Common myeloid progenitor, CD34-positive (primary cell): Measurements from ENCODE around the gene GTPBP6.
"Not testable (repeated sequence)": the region's sequence is repeated elsewhere in the genome, so short reads cannot be mapped to it uniquely, and the experiment has no call there.

Experiments
- CTCF ChIA-PET: fragments of 350-600 bp; sonication (Branson Sonifier 250); formaldehyde crosslinking; loops from one replicate; lab custom pipeline; 2021; ENCODE audit warnings: antibody characterized with exemption; lab: Charles Lee
- POLR2A ChIA-PET: fragments of 350-600 bp; sonication (Branson Sonifier 250); formaldehyde crosslinking; loops from one replicate; lab custom pipeline; 2021; ENCODE audit warnings: antibody characterized with exemption; lab: Charles Lee
- DNase-seq, 3 donors: peaks; one replicate each; pipeline versions ENCODE4 v3.0.0 to v3.0.0-alpha.2; 2013
- H3K27ac ChIP-seq, 2 experiments: 1 replicate in 1 of 2; 2 replicates in 1 of 2; pipeline ENCODE4 v1.7.0; 2013; ENCODE audit warnings: inconsistent platforms in 2 of 2, low read length in 2 of 2, mild to moderate bottlenecking in 2 of 2, low read depth in 1 of 2, moderate library complexity in 1 of 2; ENCODE audit not compliant: severe bottlenecking in 2 of 2, insufficient read depth in 1 of 2, poor library complexity in 1 of 2
- H3K27me3 ChIP-seq, 5 experiments: replicated peaks in 2 of 5; 1 replicate in 3 of 5; 2 replicates in 2 of 5; pipeline versions ENCODE4 v1.6.1 to v1.7.0; 2013; ENCODE audit warnings: low read length in 4 of 5, mild to moderate bottlenecking in 2 of 5, moderate library complexity in 2 of 5, inconsistent platforms in 1 of 5; ENCODE audit not compliant: insufficient read depth in 5 of 5, control insufficient read depth in 4 of 5
- H3K36me3 ChIP-seq, 4 experiments: 1 replicate in 2 of 4; 2 replicates in 2 of 4; pipeline versions ENCODE4 v1.6.1 to v1.7.0; 2013; ENCODE audit warnings: low read length in 3 of 4, control low read depth in 1 of 4, mild to moderate bottlenecking in 1 of 4; ENCODE audit not compliant: control insufficient read depth in 4 of 4, insufficient read depth in 4 of 4
- H3K4me1 ChIP-seq, 4 experiments: 1 replicate in 3 of 4; 2 replicates in 1 of 4; pipeline versions ENCODE4 v1.6.1 to v1.7.1; 2013; ENCODE audit warnings: low read length in 3 of 4, mild to moderate bottlenecking in 3 of 4, control low read depth in 1 of 4, inconsistent platforms in 1 of 4, moderate library complexity in 1 of 4; ENCODE audit not compliant: control insufficient read depth in 4 of 4, insufficient read depth in 4 of 4; ENCODE audit errors: control extremely low read depth in 1 of 4
- H3K4me3 ChIP-seq, 7 experiments: 1 replicate in 4 of 7; 2 replicates in 3 of 7; pipeline versions ENCODE4 v1.5.1 to v1.7.0; 2013; ENCODE audit warnings: mild to moderate bottlenecking in 7 of 7, low read length in 6 of 7, moderate library complexity in 6 of 7, inconsistent platforms in 2 of 7, low read depth in 2 of 7, control low read depth in 1 of 7; ENCODE audit not compliant: insufficient read depth in 4 of 7, control insufficient read depth in 1 of 7; ENCODE audit errors: extremely low read depth in 1 of 7
- H3K9me3 ChIP-seq, 5 experiments: 1 replicate in 4 of 5; 2 replicates in 1 of 5; pipeline versions ENCODE4 v1.6.1 to v1.7.1; 2013; ENCODE audit warnings: low read length in 4 of 5, mild to moderate bottlenecking in 2 of 5, inconsistent platforms in 1 of 5, low read depth in 1 of 5, moderate library complexity in 1 of 5; ENCODE audit not compliant: control insufficient read depth in 4 of 5, insufficient read depth in 2 of 5; ENCODE audit errors: control extremely low read depth in 1 of 5
- WGBS: methylation state at CpG from one replicate; pipeline ENCODE4 v1.1.5; 2013; ENCODE audit not compliant: insufficient coverage; 5-methylcytosine and 5-hydroxymethylcytosine counted together

The GTPBP6 gene

DNA sequence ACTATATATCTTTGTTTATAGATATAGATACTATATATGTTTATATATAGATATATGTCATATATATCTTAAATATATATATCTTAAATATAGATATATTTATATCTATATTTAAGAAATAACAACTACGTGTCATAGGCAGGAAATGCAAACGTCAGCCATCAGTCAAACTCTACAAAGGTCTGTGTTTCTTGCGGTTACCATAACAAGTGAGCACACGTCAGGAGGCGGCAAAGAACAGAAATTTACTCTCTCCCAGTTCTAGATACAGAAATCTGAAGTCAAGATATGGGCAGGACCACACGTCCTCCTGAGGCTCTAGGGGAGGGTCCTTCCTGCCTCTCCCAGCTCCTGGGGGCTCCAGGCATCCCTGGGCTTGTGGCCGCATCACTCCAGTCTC lies 30.9 kb downstream of the GTPBP6 start:
- no peaks in the 10 kb centered on the region for H3K27me3 ChIP-seq
- H3K4me3 ChIP-seq, result no peak overlapping the region
- no peak overlapping the region for H3K27ac ChIP-seq
- peaks cover 14 to 67% (median 48%) of the 10 kb centered on the region in 4 experiments for H3K36me3 ChIP-seq
- H3K4me1 ChIP-seq, result peaks cover 0 to 25% (median 4%) of the 10 kb centered on the region in 4 experiments
- POLR2A ChIA-PET, result no interaction called here
- WGBS, result 93% methylated on average over 6 of the region's 7 CpGs
- CTCF ChIA-PET, result no interaction called here
- DNase-seq, result no peak
- H3K9me3 ChIP-seq, result peaks cover 0 to 6% (median 0%) of the 10 kb centered on the region in 5 experiments

DNA sequence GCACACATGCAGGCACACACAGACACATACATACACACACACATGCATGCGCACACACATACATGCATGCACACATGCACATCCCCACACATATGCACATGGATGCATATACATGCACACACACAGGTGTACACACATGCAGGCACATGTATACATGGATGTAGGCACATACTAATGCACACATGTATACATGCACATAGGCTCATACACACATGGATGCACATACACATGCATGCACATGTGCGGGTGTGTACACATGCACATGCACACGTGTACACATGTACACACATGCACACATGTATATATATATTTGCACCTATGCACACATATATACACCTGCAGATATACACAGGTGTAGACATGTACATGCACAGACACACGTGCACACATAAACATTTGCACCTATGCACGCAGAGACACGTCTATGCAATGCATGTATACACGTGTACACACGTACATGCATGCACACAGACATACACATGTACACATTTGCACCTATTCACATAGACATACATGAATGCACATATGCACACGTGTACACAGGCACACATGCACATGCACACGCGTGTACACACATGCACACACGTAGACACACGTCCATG lies 33.4 kb downstream of the GTPBP6 start:
- Histone ChIP-seq H3K27ac (no peak overlapping the region), H3K4me1 (peaks cover 0 to 33% (median 12%) of the 10 kb centered on the region in 4 experiments), H3K27me3 (no peaks in the 10 kb centered on the region), H3K9me3 (no peaks in the 10 kb centered on the region), H3K4me3 (no peak overlapping the region), H3K36me3 (peaks cover 11 to 50% (median 34%) of the 10 kb centered on the region in 4 experiments)
- ChIA-PET POLR2A (no interaction called here), CTCF (no interaction called here)
- DNase-seq, result no peak
- WGBS, result 95% methylated on average over 13 of the region's 13 CpGs

DNA sequence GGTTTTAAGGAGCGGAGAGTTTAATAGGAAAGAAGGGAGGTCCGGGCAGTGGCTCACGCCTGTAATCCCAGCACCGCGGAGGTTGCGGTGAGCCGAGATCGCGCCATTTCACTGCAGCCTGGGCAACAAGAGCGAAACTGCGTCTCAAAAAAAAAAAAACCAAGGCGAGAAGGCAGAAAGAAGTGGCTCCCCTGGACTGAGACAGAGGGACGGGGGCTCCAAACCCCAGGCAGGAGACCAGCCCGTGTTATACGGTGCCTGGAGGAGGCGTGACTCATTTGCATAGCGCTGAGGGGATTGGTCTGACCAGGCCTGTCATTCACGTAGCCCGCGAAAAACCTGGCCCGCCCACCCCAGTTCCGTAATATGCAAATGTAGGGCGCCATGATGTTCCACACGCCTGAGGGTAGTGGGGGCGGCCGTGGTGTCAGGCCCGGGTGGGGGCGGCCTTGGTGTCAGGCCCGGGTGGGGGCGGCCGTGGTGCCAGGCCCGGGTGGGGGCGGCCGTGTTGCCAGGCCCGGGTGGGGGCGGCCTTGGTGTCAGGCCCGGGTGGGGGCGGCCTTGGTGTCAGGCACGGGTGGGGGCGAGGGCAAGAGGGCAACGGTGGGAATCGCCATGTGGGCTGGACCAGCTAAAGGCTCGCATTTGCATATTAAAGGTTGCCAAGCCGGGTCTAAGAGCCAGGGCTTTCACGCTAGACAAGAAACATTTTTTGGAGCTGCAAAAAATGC lies 35.3 kb downstream of the GTPBP6 start:
- H3K9me3 ChIP-seq, result no peaks in the 10 kb centered on the region
- WGBS, result 0% methylated on average over 19 of the region's 45 CpGs
- peak overlapping the region; percentile 35 to 79 (median 63) for H3K4me3 ChIP-seq
- ChIA-PET CTCF (no interaction called here), POLR2A (no interaction called here)
- peaks cover 2 to 50% (median 28%) of the 10 kb centered on the region in 4 experiments for H3K4me1 ChIP-seq
- DNase-seq, result peak; percentile 94 to 97 (median 96)
- H3K27me3 ChIP-seq, result no peaks in the 10 kb centered on the region
- H3K27ac ChIP-seq, result peak overlapping the region in 1 of 2 experiments; percentile 68
- H3K36me3 ChIP-seq, result peaks cover 6 to 35% (median 21%) of the 10 kb centered on the region in 4 experiments

DNA sequence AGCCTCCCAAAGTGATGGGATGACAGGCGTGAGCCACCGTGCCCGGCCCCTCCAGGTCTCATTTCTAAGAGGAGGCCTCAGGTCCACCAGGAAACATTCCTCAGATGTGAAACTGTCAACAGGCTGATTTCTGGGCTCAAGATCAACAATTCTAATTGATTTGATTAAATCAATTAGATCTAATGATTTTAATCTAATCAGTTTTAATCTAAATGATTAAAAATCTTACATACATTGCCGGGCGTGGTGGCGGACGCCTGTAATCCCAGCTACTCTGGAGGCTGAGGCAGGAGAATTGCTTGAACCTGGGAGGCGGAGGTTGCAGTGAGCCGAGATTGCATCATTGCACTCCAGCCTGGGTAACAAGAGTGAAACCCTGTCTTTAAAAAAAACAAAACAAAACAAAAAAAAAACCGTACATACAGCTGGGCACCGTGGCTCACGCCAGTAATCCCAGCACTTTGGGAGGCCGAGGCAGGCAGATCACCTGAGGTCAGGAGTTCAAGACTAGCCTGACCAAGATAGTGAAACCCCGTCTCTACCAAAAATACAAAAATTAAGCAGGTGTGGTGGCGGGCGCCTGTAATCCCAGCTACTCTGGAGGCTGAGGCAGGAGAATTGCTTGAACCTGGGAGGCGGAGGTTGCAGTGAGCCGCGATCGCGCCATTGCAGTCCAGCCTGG lies 36.5 kb downstream of the GTPBP6 start:
- POLR2A ChIA-PET, result not testable (repeated sequence)

DNA sequence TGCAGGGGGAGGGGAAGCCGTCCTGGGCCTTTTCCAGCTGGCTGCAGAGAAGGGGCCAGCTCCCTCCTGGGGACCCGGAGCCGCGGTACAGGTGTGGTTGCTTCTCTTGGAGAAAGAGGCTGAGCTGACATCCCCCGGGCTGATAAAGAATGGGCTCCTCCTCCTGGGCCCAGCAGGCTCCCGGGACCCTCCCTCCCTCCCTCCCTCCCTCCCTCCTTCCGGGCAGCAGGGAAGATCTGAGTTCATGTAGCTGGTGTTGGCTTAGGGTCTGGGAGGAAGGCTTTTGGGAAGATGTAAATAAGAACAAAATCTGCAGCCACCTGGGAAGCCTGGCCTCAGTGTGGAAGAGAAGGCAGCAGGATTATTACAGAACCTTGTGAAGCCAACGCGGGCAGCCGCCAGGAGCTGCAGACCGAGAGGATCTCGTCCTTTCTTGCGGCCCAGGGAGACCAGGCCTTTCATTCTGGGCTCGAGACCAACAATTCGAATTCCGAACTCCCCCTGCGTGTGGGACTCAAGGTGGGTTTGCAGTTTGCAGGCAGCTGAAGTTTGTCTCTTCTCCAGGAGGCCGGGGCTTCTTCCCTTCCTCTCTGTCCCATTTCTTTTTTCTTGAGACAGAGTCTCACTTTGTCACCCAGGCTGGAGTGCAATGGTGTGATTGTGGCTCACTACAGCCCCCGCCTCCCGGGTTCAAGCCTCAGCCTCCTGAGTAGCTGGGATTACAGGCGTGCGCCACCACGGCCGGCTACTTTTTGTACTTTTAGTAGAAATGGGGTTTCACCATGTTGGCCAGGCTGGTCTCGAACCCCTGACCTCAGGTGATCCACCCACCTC lies 37.2 kb downstream of the GTPBP6 start, which contains the start of gene PLCXD1:
Gene PLCXD1, plus strand, starts transcription at position 216 of the 834 bp plus-strand sequence. CDS start 2,807 bp downstream, outside the sequence.
- Histone ChIP-seq H3K27me3 (no peaks in the 10 kb centered on the region), H3K36me3 (peaks cover 6 to 21% (median 14%) of the 10 kb centered on the region in 4 experiments), H3K4me1 (peaks cover 2 to 50% (median 30%) of the 10 kb centered on the region in 4 experiments), H3K4me3 (peak within 1 kb of the TSS in 5 of 7 experiments; percentile 3 to 55 (median 45)), H3K27ac (peak within 1 kb of the TSS in 1 of 2 experiments; percentile 74), H3K9me3 (no peaks in the 10 kb centered on the region)
- DNase-seq, result peak in 2 of 3 donors; percentile 36 to 57
- WGBS, result 55% methylated on average over 12 of the region's 25 CpGs
- ChIA-PET CTCF (no interaction called here), POLR2A (no interaction called here)

More for the DNA sequence above, 36.5 kb downstream of the GTPBP6 start:
- H3K36me3 ChIP-seq, result peaks cover 6 to 28% (median 15%) of the 10 kb centered on the region in 4 experiments
- peaks cover 2 to 52% (median 30%) of the 10 kb centered on the region in 4 experiments for H3K4me1 ChIP-seq
- H3K27me3 ChIP-seq, H3K9me3 ChIP-seq, DNase-seq, CTCF ChIA-PET: not testable (repeated sequence)
- H3K4me3 ChIP-seq, result peak overlapping the region in 2 of 7 experiments; percentile 23 to 41
- WGBS, result 84% methylated on average over 13 of the region's 21 CpGs
- H3K27ac ChIP-seq, result peak overlapping the region in 1 of 2 experiments; percentile 74

DNA sequence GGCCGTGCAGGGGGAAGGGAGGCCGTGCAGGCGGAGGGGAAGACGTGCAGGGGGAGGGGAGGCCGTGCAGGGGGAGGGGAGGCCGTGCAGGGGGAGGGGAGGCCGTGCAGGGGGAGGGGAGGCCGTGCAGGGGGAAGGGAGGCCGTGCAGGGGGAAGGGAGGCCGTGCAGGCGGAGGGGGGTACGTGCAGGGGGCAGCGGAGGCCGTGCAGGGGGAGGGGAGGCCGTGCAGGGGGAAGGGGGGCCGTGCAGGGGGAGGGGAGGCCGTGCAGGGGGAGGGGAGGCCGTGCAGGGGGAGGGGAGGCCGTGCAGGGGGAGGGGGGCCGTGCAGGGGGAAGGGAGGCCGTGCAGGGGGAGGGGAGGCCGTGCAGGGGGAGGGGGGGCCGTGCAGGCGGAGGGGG lies 37.9 kb downstream of the GTPBP6 start:
- H3K27ac ChIP-seq, H3K9me3 ChIP-seq, CTCF ChIA-PET, POLR2A ChIA-PET, H3K4me3 ChIP-seq, H3K27me3 ChIP-seq, DNase-seq: not testable (repeated sequence)
- WGBS, result no CpG with 5 or more reads among the region's 24 CpGs
- Histone ChIP-seq H3K36me3 (peaks cover 6 to 17% (median 11%) of the 10 kb centered on the region in 4 experiments), H3K4me1 (peaks cover 2 to 48% (median 34%) of the 10 kb centered on the region in 4 experiments)
